Measurements from ENCODE around the gene PATJ.
"Not testable (repeated sequence)": the region's sequence is repeated elsewhere in the genome, so short reads cannot be mapped to it uniquely, and the experiment has no call there.

The PATJ gene

GRCh38 chr1:61818992-61819391, 76.7 kb downstream of the PATJ start:
- no peak for DNase-seq (ENCODE audit: low spot score)

- DNase-seq (ENCODE audit: low spot score): no peak
Measured at GRCh38 chr1:61819421-61819820, 77.1 kb downstream of the PATJ start.

- no peak for DNase-seq (ENCODE audit: low spot score)
Measured at GRCh38 chr1:61825393-61825792, 83.1 kb downstream of the PATJ start.

GRCh38 chr1:61828805-61829204, 86.5 kb downstream of the PATJ start:
- DNase-seq (ENCODE audit: low spot score): no peak

- DNase-seq (ENCODE audit: low spot score): no peak
Measured at GRCh38 chr1:61836649-61837048, 94.4 kb downstream of the PATJ start.

- DNase-seq (ENCODE audit: low spot score): not testable (repeated sequence)
Measured at GRCh38 chr1:61837607-61838006, 95.3 kb downstream of the PATJ start.

GRCh38 chr1:61839679-61840078, 97.4 kb downstream of the PATJ start:
- DNase-seq (ENCODE audit: low spot score): peak; percentile 66

GRCh38 chr1:61842036-61842435, 99.8 kb downstream of the PATJ start:
- no peak for DNase-seq (ENCODE audit: low spot score)

GRCh38 chr1:61842863-61843514, 100.7 kb downstream of the PATJ start:
- no peak for DNase-seq (ENCODE audit: low spot score)

GRCh38 chr1:61844006-61844405, 101.7 kb downstream of the PATJ start:
- no peak for DNase-seq (ENCODE audit: low spot score)

GRCh38 chr1:61844664-61845063, 102.4 kb downstream of the PATJ start:
- not testable (repeated sequence) for DNase-seq (ENCODE audit: low spot score)

GRCh38 chr1:61851235-61851634, 109.0 kb downstream of the PATJ start:
- no peak for DNase-seq (ENCODE audit: low spot score)

GRCh38 chr1:61851849-61852669, 109.8 kb downstream of the PATJ start:
- DNase-seq (ENCODE audit: low spot score): peak; percentile 61

- DNase-seq (ENCODE audit: low spot score): no peak
Measured at GRCh38 chr1:61852670-61853015, 110.4 kb downstream of the PATJ start.

- peak; percentile 34 for DNase-seq (ENCODE audit: low spot score)
Measured at GRCh38 chr1:61853583-61853982, 111.3 kb downstream of the PATJ start.

- no peak for DNase-seq (ENCODE audit: low spot score)
Measured at GRCh38 chr1:61864489-61864888, 122.2 kb downstream of the PATJ start.

- DNase-seq (ENCODE audit: low spot score): no peak
Measured at GRCh38 chr1:61865646-61866220, 123.5 kb downstream of the PATJ start.

GRCh38 chr1:61869691-61870109, 127.4 kb downstream of the PATJ start:
- DNase-seq (ENCODE audit: low spot score): no peak

GRCh38 chr1:61872206-61872605, 129.9 kb downstream of the PATJ start:
- no peak for DNase-seq (ENCODE audit: low spot score)

- no peak for DNase-seq (ENCODE audit: low spot score)
Measured at GRCh38 chr1:61873581-61873980, 131.3 kb downstream of the PATJ start.

GRCh38 chr1:61873994-61874393, 131.7 kb downstream of the PATJ start:
- no peak for DNase-seq (ENCODE audit: low spot score)

GRCh38 chr1:61875198-61875597, 132.9 kb downstream of the PATJ start:
- DNase-seq (ENCODE audit: low spot score): no peak

- not testable (repeated sequence) for DNase-seq (ENCODE audit: low spot score)
Measured at GRCh38 chr1:61879887-61880474, 137.7 kb downstream of the PATJ start.

Data from GM03348 (cell line).